NCI-H2107 treated with DMSO at 0.1 percent for 48 hours (cell line): ENCODE data around the gene ARHGEF38.
"Not testable (repeated sequence)": the region's sequence is repeated elsewhere in the genome, so short reads cannot be mapped to it uniquely, and the experiment has no call there.

ENCODE experiments used
- DNase-seq: peaks from one replicate; lab custom pipeline; 2025; ENCODE audit not compliant: unreplicated experiment; lab: John Stamatoyannopoulos, UW

Gene ARHGEF38

DNA sequence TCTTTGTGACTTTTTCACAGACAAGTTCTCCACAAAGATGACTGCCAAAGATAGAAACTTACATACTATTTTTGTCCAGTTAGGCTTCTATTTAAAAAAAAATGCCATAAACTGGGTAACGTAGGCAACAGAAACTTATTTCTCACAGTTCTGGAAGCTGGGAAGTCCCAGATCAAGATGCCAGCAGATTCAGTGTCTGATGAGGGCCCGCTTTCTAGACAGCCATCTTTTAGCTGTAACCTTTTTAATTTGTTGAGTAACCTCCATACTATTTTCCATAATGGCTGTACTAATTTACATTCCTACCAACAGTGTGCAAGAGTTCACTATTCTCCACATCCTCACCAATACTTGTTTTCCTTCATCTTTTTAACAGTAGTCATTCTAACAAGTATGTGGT is 55.5 kb downstream of the ARHGEF38 start:
- DNase-seq: no peak

DNA sequence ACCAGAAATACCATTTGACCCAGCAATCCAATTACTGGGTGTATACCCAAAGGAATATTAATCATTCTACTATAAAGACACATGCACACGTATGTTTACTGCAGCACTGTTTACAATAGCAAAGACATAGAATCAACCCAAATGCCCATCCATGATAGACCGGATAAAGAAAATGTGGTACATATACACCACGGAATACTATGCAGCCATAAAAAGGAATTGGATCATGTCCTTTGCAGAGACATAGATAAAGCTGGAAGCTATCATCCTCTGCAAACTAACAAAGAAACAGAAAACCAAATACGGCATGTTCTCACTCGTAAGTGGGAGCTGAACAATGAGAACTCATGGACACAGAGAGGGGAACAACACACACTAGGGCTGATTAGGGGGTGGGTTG is 57.4 kb downstream of the ARHGEF38 start:
- DNase-seq: not testable (repeated sequence)

DNA sequence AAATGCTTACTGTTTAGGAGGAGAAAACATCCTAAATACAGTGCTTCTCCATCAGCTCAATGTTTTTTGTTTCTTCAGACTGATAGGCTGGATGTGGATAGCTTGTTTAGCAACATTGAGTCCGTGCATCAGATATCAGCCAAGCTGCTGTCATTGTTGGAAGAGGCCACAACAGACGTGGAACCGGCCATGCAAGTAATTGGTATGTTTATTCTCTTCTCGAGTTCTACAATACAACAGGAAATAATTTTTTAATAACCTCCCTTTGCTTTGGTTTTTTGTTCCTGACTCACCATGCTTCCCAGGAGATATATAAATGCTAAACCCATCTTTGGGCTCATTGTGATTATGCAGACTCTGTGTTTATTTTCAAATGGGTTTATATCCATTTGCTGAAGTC is 60.9 kb downstream of the ARHGEF38 start:
- DNase-seq: peak; percentile 57

DNA sequence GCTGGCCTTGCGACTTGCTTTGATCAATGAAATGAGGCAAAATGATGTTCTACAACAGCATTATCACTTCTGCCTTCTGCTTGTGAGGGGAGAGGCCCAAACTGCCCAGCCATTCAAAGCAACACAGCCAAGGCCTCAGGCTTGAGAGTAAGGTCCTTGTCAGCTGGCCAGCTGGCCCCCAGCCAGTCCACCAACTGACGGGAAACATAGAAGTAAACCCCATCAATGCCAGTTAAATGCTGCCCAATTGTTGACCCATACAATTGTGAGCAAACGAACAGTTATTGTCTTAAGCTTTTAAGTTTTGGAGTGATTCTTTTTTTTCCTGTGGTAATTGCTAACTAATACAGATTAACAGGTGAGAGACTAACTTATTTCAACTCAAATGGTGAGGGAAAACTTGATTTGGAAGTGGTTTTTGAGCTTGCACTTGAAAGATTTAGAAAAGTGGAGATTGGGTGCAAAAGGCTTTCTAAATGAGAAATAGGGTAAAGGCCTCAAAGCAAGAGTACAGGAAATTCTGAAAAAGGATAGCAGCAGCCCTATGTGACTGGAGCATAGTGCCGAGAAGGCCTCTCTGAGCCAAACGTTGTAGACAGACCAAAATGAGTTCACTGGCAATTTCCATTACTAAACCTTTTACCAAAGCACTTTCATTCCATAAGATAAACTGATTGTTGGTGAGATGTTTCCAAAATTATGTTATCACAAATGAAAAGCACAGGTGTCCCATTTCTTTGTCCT is 66.9 kb downstream of the ARHGEF38 start:
- DNase-seq: no peak

DNA sequence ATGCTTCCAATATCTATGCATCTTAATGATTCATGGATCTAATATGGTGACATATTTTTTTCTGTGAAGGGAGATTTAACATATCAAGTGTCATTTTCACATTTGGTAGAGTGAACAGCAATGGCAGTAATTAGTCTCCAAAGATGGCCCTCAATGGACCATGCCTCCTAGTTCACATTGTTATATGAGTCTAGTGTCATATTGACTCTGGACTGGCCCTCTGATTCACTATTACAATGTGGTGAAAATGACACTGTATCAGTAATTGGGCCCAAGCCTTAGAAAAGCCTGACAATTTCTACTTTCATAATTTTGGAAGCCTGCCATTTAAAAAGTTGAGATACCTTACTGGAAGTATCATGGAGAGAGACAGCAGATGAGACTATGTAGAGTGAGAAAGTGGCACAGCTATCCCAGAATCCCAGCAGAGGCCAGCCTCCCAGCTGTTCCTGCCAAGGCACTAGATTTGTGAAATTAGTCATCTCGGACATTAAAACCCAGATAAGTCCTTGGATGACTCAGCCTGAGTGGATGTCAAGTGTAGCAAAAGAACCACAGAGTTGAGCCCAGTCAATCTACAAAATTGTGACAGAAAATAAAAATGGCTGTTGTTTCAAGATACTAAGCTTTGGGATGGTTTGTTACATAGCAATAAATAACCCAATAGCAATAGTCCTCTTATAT is 68.4 kb downstream of the ARHGEF38 start:
- no peak for DNase-seq

DNA sequence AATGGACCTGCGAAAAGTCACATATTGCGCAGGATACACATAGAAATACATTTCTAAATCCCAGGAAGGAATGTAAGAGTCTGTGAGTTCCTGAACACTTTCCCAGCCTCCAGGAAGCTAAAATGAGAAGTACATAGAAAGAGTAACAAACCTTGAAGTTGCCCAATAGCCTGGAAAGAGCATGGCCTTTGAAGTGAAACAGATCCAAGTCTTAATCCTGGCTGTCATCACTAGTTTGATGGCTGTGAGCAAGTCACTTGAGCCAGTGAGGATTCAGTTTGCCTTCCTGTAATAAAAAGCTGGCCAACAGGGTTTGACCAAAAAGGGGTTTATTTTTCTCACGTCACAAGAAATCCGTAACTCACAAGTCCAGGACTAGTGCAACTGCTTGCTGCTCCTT is 69.8 kb downstream of the ARHGEF38 start:
- DNase-seq: no peak

DNA sequence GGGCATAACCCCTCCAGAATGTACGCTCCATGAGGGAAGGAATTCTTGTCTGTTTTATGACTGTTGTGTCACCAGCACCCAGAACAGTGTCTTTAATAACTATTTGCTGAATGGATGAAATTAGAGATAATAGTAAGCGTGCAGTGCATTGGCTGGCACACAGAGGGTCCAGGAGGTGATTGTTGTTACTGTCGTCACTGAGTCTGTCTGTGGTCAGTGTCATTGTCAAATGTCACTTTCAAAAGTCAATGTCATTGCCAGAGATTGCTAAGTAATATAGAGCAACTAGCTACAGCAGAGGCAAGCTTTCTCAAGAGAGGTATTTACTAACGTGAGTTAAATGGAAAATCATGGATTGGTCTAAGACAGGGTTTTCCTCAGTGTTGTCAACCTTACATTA is 70.7 kb downstream of the ARHGEF38 start:
- DNase-seq: no peak

DNA sequence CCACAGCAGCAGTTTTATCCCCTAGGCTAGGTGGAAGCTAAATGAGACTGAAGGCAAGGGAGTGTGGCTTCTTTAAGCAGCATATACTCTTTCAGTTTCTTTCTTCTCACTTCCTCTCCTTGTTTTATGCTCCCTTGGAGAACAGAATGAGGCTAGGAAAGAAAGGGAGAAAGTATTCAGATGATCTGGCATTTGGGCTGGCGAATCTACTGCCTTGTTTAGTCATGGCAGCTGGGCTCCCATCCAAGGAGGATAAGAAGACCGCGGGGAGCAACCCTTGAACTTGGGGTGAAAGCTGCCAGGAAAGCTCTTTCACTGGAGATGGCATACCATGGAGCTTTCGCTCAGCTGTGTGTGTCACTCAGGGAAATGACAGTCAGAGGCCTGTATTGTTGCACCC is 72.1 kb downstream of the ARHGEF38 start:
- DNase-seq: no peak

DNA sequence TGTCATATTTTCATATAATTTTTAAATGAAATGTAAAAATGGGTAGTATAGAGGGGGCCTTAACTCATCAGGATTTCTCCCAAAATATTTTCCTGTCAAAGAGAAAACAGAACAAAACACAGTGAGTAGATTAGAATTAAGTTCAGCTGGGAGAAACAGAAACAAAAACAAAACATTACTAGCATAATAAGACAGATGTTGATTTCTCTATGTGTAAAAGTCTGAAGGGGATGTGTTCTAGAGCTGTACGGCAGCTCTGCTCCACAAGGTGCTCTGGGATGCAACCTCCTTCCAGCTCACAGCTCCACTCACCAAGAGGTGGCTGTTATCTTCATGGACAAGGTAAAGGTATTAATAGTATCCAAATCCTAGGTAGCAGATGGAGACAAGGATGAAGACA is 72.8 kb downstream of the ARHGEF38 start:
- no peak for DNase-seq

DNA sequence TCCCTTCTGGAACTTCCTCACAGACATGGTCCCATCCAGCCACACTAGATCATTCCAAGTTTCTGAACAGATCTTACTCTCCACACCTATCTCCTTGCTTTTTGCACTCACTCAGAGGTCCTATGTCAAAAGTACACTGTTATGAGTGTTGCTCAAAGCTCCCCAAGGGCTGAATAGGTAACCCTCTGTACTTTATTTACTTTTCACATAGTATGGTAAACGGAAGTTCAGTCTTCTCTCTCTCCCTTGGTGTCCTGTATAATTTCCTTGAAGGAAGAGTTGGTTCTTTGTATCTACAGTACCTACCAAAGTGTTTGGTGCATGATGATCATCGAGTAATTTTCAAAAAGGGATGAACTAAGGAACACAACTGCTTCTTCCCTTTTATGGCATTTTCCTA is 74.4 kb downstream of the ARHGEF38 start:
- DNase-seq: no peak

DNA sequence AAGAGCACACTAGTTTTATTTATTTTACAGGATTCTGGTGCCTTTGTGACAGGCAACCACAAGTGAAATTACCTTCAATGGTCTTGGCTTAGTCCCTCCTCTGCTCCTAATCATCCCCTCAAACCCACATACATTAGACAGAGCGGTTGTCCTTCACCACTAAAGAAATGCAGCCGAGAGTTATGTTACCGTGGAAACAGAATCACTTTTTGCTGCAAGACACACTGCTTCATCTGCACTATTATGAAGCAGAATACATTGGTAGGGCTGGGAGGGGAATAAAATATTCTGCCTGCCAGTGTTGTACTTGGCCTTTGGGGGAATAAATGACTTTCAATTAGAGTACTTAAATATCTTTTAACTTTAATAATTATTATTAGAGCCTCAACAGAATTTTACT is 75.2 kb downstream of the ARHGEF38 start:
- no peak for DNase-seq

DNA sequence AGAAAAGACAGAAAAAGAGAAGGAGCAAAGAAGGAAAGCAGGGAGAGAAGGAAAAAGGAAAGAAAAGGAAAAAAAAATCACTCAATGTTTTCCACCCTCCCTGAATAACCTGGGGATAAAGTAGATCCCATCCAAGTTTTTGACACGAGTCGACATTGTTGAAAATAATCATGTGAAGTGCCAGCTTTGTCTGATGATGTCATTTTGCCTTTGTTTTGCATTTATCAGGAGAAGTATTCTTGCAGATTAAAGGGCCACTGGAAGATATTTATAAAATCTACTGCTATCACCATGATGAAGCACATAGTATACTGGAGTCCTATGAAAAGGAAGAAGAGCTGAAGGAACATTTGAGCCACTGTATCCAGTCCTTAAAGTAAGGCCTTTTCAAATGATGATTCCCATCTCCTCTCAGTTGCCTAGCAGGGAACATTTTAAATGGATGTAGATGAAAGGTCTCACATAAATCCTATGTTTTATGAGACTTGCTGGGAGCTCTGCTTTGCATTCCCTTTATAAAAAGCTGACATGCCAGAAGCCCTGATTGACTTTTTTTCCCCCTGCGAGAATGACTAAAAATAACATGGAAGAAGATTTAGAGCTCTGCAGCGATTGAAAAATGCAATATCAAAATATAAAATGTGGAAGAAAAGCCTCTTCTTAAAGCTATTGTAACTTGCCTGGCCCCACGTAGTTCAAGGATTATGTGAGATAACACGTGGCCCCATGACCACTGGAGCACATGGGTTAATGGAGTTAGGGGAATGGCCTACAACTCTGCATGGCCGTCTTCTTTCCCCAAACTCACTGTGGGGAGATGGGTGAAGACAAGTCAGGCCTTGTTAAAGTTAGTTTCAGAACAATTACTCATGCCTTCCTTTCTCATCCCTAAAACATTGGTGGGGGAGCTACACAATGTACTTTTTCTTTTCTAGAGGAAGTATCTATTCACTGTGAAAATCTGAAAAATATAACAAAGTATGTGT is 78.5 kb downstream of the ARHGEF38 start:
- no peak for DNase-seq

DNA sequence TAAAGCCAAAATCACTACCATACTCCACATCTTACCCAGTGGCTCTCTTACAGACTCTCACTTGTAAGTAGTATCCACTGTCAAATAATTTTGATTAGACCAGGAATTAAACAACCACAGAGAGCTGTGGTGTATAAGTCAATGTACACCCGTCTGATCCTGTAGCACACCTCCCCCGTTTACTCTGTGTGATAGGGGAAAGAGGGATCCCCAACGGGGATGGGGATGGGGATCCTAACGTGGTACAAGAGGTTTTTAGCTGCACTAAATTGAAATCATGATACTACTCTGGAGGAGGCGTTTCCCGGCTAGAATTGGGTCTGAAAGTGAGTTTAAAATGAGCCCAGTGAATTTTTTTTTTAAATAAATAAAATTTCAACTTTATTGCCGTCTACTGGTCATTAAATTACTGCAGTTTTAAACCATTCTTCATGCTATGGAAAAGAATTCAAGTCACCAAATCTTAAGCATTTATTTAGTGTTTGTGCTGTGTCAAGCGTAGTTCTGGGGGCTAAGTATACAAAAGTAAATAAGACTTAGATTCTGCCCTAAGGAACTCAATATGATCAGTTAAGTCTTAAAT is 79.5 kb downstream of the ARHGEF38 start:
- DNase-seq: no peak

DNA sequence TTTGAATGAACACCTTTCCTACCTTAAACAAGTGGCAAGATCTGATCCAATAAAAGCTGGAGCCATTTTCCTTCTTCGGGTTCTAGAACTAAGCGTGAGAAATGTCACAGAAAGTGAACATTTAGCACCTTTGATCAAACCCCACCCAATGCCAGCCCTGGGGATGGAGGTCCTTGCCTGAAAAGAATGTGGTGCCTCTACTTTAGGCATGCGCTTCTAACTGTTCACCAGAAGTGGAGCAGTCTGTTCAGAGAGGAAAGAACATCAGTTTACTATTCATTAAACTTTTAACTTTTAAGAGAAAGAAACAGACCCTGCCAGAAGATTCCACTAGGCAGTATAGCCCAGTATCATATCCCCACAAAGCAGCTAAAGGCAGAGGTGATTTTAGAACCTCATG is 80.2 kb downstream of the ARHGEF38 start:
- DNase-seq: no peak

DNA sequence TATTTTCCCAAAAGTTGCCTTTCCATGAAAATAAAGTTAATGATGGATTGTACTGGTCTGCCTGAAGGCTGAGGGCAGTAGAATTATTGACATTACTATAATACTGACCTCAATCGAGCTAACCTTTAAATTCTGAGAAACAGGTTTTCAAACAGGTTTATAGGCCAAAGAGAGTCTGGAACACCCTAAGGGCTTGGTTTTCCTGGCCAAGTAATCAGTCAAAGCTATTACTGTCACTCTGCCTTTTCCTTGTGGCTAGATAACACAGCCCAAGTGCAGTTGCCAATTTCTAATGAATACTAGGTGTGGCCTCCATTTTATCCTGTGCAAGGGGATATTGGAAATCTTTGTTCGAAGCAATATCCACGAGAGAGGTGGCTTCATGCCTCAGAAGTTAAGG is 80.8 kb downstream of the ARHGEF38 start:
- DNase-seq: no peak

DNA sequence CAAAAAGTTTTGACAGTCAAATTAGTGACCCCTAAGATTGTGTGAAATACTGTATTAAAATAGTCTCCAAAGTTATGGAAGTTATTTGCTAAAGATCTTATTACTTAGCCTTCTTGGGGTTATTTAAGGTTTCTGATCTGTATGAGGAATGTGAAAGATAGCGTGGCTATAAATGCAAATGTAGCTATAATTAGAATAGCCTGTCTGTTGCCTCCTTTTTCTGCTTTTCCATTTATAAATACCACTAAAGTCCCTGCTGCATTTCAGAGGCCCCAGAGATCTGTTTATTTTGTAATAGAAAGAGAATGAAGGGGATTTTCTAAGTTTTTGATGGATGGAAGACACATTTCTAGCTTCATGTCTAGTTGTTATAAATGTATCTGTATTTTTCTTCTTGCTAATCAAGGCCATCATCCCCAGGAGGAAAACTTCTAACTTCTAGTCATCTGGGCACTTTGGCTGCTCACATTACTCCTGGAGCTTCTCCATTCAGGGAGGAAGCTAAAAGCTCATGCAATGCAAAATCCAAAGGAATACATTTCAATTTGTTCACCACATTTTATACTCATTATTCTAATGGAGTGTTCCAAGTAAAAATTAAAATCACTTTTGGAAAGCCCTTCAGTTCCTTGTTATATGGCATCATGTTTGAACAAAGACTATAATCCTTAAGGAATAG is 82.1 kb downstream of the ARHGEF38 start:
- no peak for DNase-seq

DNA sequence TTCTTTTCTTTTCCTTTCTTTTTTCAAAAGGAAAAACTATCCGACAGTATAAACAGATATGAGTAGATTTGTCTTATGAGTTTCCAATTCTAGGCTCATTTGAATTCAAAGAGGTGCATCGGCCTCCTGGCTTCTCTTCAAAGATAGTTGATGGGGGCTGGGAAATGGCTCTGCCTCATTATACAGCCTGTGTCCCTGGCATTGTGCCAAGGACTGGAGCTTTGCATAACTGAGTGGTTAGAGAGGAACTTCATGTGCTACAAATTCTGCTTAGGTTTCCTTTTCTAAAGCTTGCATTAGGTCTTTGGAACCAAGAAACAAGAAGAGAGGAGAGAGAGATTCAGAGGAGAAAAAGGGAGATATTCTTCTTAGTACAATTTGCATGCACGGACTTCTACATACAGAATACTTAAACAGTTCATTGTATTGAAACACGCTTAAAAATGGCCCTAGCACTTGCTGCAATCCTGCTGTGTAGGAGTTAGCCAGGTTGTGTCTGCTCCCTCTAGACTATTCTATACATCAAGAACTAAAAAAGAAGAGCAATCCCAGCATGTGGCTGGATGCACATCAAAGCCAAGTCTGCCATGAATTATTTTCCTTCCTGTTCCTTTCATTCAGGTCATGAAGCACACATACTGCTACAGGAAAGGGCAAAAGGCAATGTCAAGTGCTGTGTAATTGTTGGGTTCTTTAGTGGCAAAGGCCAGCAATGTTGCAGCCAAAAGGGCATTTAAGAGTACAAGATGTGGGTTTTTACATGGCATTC is 85.2 kb downstream of the ARHGEF38 start:
- DNase-seq: no peak

DNA sequence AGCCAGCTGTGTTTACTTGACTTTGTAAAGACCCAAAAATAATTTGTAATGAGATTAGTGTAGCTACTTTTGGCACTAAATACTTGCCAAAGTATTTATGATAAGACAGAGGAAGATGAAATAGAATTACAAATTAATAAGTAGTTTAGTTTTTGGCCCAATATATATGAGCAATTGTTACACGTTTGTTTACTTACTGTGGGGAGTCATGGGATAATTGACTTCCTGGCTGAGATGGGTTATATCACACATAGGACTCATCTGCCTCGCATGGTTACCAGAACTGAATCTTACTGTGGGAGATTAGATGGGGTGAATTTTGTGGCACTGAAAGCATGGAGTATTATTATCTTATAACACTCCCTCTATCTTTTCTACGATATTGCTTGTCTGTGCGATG is 89.4 kb downstream of the ARHGEF38 start:
- DNase-seq: no peak

DNA sequence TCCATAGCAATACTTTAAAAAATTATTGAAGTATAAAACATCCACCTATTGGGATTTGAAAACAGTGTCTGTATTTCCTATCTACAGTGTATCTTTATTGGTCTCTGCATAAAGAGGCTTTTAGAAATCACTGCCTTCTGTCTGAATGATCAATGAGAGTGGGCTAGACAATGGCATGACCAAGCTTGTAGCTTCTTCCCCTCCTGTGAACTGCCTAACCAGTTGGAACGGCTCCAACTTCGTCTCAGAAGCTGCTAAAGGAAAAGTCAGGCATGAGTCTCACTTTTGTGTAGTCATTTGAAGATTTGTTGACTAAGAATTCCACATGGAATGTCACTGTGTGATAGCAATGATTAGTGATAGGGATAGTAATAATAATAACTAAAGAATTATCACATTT is 91.8 kb downstream of the ARHGEF38 start:
- DNase-seq: no peak

DNA sequence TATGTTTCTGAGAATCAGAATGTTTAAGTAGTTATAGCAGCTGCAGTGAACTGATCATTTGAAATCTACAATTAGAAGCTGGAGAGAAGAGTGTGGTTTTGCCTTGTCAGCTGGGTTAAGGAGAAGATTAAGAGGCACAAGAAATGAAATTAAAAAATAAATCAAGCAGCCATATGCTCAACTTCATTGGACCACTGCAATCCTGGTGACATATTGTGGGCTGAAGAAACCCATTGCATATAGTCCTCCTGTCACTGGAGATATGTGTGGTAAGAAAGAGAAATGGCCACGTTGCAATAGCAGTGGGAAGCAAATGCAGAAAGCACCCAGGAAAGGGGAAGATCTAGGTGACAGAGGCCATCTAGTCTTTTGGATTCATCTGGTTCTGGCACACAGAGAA is 93.0 kb downstream of the ARHGEF38 start:
- no peak for DNase-seq
